Measurements from ENCODE around the gene DPH2. TPM values are rescaled to one million over a fixed set of nuclear protein-coding genes. Genes with fewer than 3 reads are reported as not detected.

Gene DPH2
- total RNA-seq, 1 donor from 2014 or later: 16.2 TPM

DNA sequence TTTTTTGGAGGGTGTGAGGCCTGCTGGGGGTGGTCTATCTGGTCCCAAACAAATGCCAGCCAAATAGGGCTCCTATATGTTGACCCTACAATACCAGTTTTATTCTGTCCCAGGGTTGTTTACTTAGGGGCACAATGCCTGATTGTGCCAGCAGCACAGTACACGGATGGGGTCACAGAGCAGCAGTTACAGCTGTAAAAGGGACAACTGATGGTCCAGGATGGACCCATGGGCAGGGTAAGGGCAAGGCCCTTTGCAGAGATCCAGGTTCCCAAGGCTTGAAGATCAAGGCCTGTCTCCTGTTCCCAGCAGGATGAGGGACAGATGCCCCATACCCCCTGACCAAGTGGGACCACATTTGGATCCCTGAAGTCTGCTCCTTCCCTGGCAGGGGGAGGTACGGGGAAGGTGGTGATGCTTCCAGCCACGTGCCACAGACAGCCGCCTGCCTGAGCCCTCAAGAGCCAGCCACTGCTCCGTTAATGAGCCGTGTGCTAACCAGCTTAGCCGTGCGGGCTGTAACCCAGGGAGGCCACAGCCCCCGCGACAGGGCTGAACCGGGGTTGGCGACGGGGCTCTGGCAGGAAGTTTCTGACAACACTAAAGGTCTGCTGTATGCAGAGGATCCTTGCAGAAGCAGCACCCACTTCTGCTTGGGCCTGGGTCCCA is 43.3 kb downstream of the DPH2 start:
- intact Hi-C loops (cut with DNase I): no loop called here
- DNase-seq: no peak
- no peak for ATAC-seq (ENCODE audit: poor library complexity)

DNA sequence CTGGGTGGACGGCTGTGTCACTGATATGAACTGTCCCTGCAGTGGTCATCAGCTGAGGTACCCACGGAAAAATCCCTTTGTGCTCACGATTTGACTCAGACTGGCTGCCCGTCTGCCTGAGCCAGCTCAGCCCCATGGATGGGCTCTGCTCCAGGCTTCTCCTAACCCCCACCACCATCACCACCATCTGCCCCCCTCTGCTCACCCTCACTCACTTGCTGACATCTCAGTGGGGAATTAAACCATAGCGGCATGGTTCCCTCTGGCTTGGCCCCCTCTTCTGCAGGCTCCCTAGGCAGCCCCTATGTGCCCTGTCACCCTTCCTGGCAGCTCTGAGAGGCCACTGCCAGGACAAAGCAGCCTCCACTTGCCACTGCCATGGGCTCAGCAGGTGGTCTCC is 44.1 kb downstream of the DPH2 start:
- ATAC-seq (ENCODE audit: poor library complexity): no peak
- intact Hi-C loops (cut with DNase I): no loop called here
- no peak for DNase-seq

DNA sequence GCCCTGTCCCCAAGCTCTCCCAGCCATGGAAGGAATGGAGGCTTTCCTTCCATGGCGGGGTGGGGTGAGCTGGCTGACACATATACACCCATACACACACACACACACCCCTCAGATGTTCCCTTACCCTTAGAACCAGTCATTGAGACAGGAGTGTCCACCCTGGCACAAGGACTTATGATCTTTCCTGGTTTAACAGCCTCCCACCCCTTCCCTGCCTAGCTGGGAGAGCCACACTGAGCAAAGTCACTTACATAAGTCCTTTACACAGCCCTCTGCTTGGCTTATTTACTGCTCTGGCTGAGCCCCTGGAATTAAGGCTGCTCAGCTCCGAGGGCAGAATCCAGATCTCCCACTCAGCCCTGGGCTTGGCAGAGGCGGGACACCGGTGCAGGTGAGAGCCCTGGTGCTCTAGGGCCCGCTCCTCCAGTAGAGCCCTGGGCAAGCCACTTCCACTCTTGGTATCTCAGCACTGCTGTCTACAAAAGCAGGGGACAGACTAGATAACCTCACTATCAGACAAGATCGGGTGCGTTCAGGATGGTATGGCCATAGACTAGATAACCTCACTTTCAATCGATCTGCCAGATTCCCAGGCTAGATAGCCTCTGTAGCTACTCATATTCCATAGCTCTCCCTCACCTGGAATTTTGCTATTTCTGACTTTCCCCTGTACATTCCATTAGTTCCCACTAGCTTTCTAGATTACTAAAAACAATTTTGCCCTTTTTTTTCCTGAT is 44.7 kb downstream of the DPH2 start:
- intact Hi-C loops (cut with DNase I): no loop called here
- DNase-seq: no peak
- ATAC-seq (ENCODE audit: poor library complexity): peak; percentile 23

DNA sequence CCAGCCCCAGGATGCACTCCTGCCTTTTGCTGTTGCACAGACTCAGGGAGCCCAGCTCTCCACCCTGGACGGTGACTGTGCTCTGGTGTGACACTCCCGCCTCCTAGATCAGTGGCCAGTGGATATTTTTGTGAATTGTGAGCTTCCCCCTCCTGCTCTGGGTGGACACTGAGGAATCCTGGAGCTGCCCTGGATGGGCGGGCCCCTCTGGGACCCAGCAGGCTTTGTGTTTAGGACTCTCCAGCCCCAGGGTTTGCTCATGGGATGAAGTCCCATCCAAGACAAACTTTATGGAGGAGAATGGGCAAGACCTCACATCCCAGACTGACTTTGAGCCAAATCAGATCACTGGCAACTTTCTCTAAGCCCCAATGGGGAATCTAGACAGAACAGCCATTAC is 45.4 kb downstream of the DPH2 start:
- ATAC-seq (ENCODE audit: poor library complexity) (peak; percentile 41), DNase-seq (no peak)
- intact Hi-C loops (cut with DNase I): no loop called here

DNA sequence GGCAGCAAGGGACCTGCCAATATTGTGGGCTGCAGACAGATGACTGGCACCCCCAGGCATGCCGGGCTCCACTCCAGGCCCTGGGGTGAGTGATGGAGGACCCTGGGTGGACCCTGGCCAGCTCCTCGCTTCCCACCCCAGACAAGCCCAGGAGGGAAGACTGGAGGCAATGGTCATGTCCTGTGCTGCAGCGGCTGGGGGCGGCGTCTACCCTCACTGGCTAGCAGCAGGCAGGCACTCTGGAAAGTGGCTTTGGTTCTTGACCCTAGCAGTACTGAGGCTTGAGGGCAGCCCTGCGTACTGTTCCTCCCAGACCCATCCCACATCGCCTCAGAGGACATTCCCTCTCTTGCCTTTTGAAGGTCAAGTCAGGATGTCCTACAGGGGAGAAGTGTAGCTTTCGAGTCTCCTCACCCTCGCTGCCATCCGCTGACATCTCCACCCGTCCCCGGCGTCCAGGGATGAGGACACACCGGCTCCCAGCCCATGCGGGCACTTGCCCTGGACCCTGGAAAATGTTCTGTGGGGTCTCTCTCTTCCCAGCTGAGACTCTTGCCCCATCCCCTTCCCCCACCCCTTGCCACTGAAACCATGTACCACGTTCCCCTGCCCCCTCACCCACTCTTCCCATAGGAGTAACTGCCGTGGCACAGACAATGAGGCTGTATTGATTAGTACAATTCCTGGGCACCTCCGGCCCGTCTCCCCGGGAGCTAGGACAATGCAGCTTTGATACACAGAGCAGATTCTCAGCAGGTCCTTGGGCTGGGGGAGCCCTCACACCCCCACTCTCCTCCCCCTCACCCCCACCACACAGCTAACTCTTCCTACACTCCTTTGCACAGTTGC is 46.5 kb downstream of the DPH2 start:
- intact Hi-C loops (cut with DNase I): no loop called here
- no peak for DNase-seq
- ATAC-seq (ENCODE audit: poor library complexity): no peak

DNA sequence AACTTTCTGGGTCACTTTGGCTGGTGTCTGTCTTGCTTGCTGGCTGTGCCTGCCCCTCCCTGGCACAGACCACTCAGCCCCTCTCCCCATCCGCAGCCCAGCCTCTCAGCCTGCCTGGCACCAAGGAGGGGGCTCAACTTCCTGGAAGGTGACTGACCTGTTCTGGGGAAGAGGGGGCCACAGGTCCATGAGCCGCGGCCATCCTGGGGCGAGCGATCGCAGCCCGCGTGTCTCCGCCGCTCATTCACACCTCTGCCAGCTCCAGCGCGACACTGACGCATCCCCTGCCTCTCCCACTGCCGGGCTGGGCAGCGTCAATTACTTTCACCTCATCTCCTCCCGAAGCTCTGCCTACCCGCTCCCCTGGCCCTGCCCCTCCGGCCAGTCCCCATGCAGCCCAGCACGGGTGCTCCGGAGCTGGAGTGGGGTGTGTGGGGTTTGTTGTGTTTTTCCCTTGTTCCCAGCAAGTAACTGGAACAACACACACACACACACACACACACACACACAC is 47.1 kb downstream of the DPH2 start:
- DNase-seq (no peak), ATAC-seq (ENCODE audit: poor library complexity) (no peak)
- intact Hi-C loops (cut with DNase I): no loop called here

DNA sequence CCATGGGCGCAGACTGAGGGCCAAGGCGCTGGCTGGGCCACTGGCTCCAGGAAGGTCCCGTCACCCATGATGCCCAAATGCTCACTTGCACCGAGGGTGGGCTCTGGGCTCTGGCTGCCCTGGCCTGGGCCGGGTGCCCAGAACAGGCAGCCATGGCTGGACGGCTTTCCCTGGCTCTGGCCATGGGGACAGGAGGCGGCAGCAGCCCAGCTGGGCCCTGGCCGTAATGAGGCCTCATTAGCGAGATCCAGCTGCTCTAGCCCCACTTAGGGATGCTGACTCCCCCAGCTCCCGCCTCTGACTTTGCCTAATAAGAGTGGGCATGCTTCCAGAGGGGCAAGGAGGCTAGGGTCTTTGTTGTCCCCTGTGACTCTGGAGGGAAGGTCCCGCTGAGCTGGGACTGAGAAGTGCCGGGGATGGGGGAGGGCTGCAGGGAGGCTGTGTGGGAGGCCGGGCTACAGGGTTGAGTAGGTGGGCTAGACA is 49.7 kb downstream of the DPH2 start:
- DNase-seq: no peak
- intact Hi-C loops (cut with DNase I): no loop called here

DNA sequence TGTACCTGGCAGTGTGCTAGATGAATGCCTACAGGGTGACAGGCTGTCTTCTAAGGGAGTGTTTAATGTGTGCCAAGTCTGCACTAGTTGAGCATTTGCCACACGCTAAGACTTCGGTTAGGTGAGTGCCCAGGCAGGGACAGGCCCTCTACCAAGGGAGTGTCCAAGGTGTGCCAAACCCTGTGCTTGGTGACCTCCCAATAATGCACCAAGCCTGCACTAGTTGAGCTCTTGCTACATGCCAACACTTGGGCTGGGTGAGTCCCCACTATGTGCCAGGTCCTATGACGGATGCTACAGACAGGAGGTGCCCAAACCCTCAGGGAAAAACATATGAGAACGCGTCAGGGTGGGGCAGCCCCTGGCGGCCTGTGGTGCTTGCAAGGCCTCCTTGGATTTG is 50.7 kb downstream of the DPH2 start:
- no peak for ATAC-seq (ENCODE audit: poor library complexity)

More for the DNA sequence above, 49.7 kb downstream of the DPH2 start:
- no peak for ATAC-seq (ENCODE audit: poor library complexity)

DNA sequence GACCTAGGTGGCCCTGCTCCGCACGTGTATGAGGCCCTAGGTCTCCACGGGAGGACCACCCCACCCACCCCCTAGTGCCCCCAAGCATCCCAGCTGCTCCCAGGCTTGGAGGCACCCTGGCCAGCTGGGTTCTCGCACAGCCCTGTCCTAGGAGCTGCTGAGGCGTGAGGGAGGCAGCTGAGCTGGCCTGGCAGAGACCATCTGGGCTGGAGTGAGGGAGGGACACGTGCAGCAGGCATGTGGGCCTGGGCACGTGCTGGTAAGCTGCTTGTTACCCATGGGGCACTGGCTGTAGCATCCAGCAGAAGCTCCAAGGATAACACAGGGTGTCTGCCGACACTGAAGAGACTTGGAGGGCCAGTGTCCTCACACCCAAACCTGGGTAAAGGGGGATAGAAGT is 51.3 kb downstream of the DPH2 start:
- peak; percentile 1 for DNase-seq

More for the DNA sequence above, 50.7 kb downstream of the DPH2 start:
- intact Hi-C loops (cut with DNase I): no loop called here
- peak; percentile 13 for DNase-seq

DNA sequence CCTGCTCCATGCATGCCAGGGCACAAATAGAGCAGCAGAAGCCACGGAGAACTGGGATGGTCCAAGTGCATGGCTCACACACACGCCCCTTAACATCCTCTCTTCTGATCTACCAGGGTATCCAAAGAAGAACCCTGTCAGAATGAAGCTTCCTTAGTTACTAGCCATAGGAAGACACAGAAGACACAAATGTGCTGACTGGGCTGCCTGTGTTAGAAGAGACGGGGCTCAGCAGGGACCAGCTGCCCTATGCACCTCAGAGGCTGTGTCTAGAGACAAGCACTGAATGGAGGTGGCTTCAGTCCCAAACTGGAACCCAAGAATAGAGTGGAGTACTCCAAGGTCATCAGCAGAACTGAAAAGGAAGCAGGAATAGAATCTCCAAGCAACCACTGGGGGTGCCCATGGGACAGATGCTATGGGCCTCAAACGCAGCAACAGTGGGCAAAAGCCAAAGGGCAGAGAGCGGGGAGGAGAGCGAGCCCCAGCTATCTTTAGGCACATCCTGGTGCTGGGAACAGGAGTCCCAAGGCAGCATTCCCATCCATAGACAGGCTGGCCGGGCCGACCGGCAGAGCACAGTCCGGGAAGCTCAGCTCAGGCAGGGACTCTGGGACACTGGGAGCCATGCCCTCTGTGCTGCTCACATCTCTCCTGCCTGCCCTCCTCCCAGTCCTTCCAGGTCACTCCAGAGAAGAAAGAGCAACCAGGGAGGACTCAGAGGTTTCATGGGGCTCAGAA is 51.9 kb downstream of the DPH2 start:
- DNase-seq: no peak
- intact Hi-C loops (cut with DNase I): no loop called here
- peak; percentile 62 for ATAC-seq (ENCODE audit: poor library complexity)

More for the DNA sequence above, 51.3 kb downstream of the DPH2 start:
- no peak for ATAC-seq (ENCODE audit: poor library complexity)
- intact Hi-C loops (cut with DNase I): no loop called here

Other genes with a start within 250 kb of the DPH2 start
- not detected for gene ARTN, start 36.2 kb upstream of the DPH2 start, total RNA-seq
- 58.8 TPM for gene IPO13, start 23.1 kb upstream of the DPH2 start, total RNA-seq
- gene ATP6V0B, start 5.0 kb downstream of the DPH2 start, total RNA-seq: 80.9 TPM
- gene B4GALT2, start 9.2 kb downstream of the DPH2 start, total RNA-seq: 34.3 TPM
- 0.86 TPM for gene CCDC24, start 21.6 kb downstream of the DPH2 start, total RNA-seq
- 0.78 TPM for gene SLC6A9, start 61.5 kb downstream of the DPH2 start, total RNA-seq
- gene KLF17, start 148.8 kb downstream of the DPH2 start, total RNA-seq: not detected
- not detected for gene KLF18, start 171.6 kb downstream of the DPH2 start, total RNA-seq
- gene DMAP1, start 243.5 kb downstream of the DPH2 start, total RNA-seq: 25.7 TPM